H9 (cell line): ENCODE measurements around the gene C2orf92. TPM values are rescaled to one million over a fixed set of nuclear protein-coding genes. Genes with fewer than 3 reads are reported as not detected.

ENCODE experiments used
- DNase-seq: peaks from one replicate; pipeline ENCODE4 v3.0.0-alpha.2; 2017
- H2AFZ ChIP-seq: one replicate; pipeline ENCODE4 v1.6.1; 2013; ENCODE audit warnings: mild to moderate bottlenecking, low read length, control low read depth, moderate library complexity
- H2AK5ac ChIP-seq: 2 replicates; pipeline ENCODE4 v1.6.1; 2013; ENCODE audit warnings: low read length, control low read depth, mixed read lengths; ENCODE audit not compliant: insufficient read length
- H2BK120ac ChIP-seq: one replicate; pipeline ENCODE4 v1.6.1; 2013; ENCODE audit warnings: low read depth, mild to moderate bottlenecking, low read length, control low read depth, inconsistent platforms; ENCODE audit not compliant: poor library complexity, severe bottlenecking
- H2BK12ac ChIP-seq: 2 replicates; pipeline ENCODE4 v1.6.1; 2013; ENCODE audit warnings: low read length, control low read depth, mixed read lengths, low read depth; ENCODE audit not compliant: insufficient read length
- H2BK15ac ChIP-seq: 2 replicates; pipeline ENCODE4 v1.6.1; 2013; ENCODE audit warnings: low read depth, low read length, control low read depth
- H2BK20ac ChIP-seq: one replicate; pipeline ENCODE4 v1.6.1; 2013; ENCODE audit warnings: low read depth, mild to moderate bottlenecking, low read length, control low read depth, inconsistent platforms; ENCODE audit not compliant: poor library complexity, severe bottlenecking
- H2BK5ac ChIP-seq: 2 replicates; pipeline ENCODE4 v1.6.1; 2013; ENCODE audit warnings: low read length, control low read depth, mixed read lengths; ENCODE audit not compliant: insufficient read length
- H3K14ac ChIP-seq: 2 replicates; pipeline ENCODE4 v1.6.1; 2013; ENCODE audit warnings: low read length, control low read depth; ENCODE audit not compliant: insufficient read depth
- H3K18ac ChIP-seq: 2 replicates; pipeline ENCODE4 v1.6.1; 2013; ENCODE audit warnings: low read depth, mild to moderate bottlenecking, mixed read lengths, low read length, control low read depth; ENCODE audit not compliant: insufficient read length
- H3K23ac ChIP-seq: 2 replicates; pipeline ENCODE4 v1.6.1; 2013; ENCODE audit warnings: low read length, control low read depth, mixed read lengths, low read depth; ENCODE audit not compliant: insufficient read length
- H3K23me2 ChIP-seq: 2 replicates; pipeline ENCODE4 v1.6.1; 2013; ENCODE audit warnings: low read depth, mild to moderate bottlenecking, mixed read lengths, low read length, control low read depth; ENCODE audit not compliant: insufficient read length, poor library complexity, severe bottlenecking
- H3K27ac ChIP-seq: 2 replicates; pipeline ENCODE4 v1.5.1; 2013; ENCODE audit warnings: low read length, control low read depth, mixed read lengths, low read depth; ENCODE audit not compliant: insufficient read length
- H3K27me3 ChIP-seq: 2 replicates; pipeline ENCODE4 v1.6.1; 2013; ENCODE audit warnings: low read length, control low read depth, inconsistent platforms; ENCODE audit not compliant: insufficient read depth
- H3K4ac ChIP-seq: 2 replicates; pipeline ENCODE4 v1.6.1; 2013; ENCODE audit warnings: low read depth, mild to moderate bottlenecking, control low read depth, inconsistent platforms, low read length, moderate library complexity
- H3K4me1 ChIP-seq: 2 replicates; pipeline ENCODE4 v1.6.1; 2013; ENCODE audit warnings: low read length, control low read depth, inconsistent platforms; ENCODE audit not compliant: insufficient read depth
- H3K4me2 ChIP-seq: 2 replicates; pipeline ENCODE4 v1.6.1; 2013; ENCODE audit warnings: low read length, control low read depth, mixed read lengths; ENCODE audit not compliant: insufficient read length, insufficient read depth
- H3K56ac ChIP-seq: 2 replicates; pipeline ENCODE4 v1.6.1; 2013; ENCODE audit warnings: low read depth, mild to moderate bottlenecking, mixed read lengths, low read length, control low read depth; ENCODE audit not compliant: insufficient read length
- H3K79me1 ChIP-seq: 2 replicates; pipeline ENCODE4 v1.6.1; 2013; ENCODE audit warnings: low read depth, mild to moderate bottlenecking, moderate library complexity, low read length, control low read depth, inconsistent platforms; ENCODE audit not compliant: insufficient read depth, poor library complexity, severe bottlenecking
- H3K79me2 ChIP-seq: 2 replicates; pipeline ENCODE4 v1.6.1; 2013; ENCODE audit warnings: low read length, control low read depth, inconsistent platforms; ENCODE audit not compliant: insufficient read depth
- H3K9ac ChIP-seq: 2 replicates; pipeline ENCODE4 v1.6.1; 2013; ENCODE audit warnings: low read length, control low read depth, mixed read lengths; ENCODE audit not compliant: insufficient read length; ENCODE audit errors: extremely low read depth
- H3K9me3 ChIP-seq: one replicate; pipeline ENCODE4 v1.6.1; 2013; ENCODE audit warnings: low read depth, low read length, inconsistent platforms; ENCODE audit not compliant: control insufficient read depth
- H3T11ph ChIP-seq: one replicate; pipeline ENCODE4 v1.6.1; 2013; ENCODE audit warnings: mild to moderate bottlenecking, low read length, control low read depth, inconsistent platforms
- H4K20me1 ChIP-seq: one replicate; pipeline ENCODE4 v1.6.1; 2013; ENCODE audit not compliant: control insufficient read depth, insufficient read length, insufficient read depth
- H4K5ac ChIP-seq: 2 replicates; pipeline ENCODE4 v1.6.1; 2013; ENCODE audit warnings: low read depth, mild to moderate bottlenecking, mixed read lengths, low read length, control low read depth; ENCODE audit not compliant: insufficient read length
- H4K8ac ChIP-seq: replicated peaks from 2 replicates; pipeline ENCODE4 v1.6.1; 2013; ENCODE audit warnings: low read length, control low read depth, mixed read lengths, low read depth; ENCODE audit not compliant: insufficient read length
- H4K91ac ChIP-seq: 2 replicates; pipeline ENCODE4 v1.6.1; 2013; ENCODE audit warnings: low read depth, mild to moderate bottlenecking, moderate library complexity, mixed read lengths, low read length, control low read depth; ENCODE audit not compliant: insufficient read length
- H3K27ac Mint-ChIP-seq, 3 experiments: 2 replicates in 2 of 3; 3 replicates in 1 of 3; pipeline ENCODE4 v1.8.0; 2020 to 2021; ENCODE audit warnings: mixed read lengths in 3 of 3, mild to moderate bottlenecking in 1 of 3, moderate library complexity in 1 of 3
- H3K27me3 Mint-ChIP-seq: 2 replicates; pipeline ENCODE4 v1.8.0; 2021; ENCODE audit warnings: low read depth, mild to moderate bottlenecking, moderate library complexity, mixed read lengths
- H3K36me3 Mint-ChIP-seq, 3 experiments: 2 replicates in 2 of 3; 3 replicates in 1 of 3; pipeline ENCODE4 v1.8.0; 2020 to 2021; ENCODE audit warnings: low read depth in 3 of 3, mixed read lengths in 3 of 3; ENCODE audit not compliant: insufficient read depth in 1 of 3
- H3K4me1 Mint-ChIP-seq, 2 experiments: 2 replicates each; pipeline ENCODE4 v1.8.0; 2020; ENCODE audit warnings: mixed read lengths in 2 of 2
- H3K4me3 Mint-ChIP-seq, 2 experiments: 2 replicates in 1 of 2; 3 replicates in 1 of 2; pipeline ENCODE4 v1.8.0; 2020 to 2021; ENCODE audit warnings: mild to moderate bottlenecking in 2 of 2, mixed read lengths in 2 of 2, moderate library complexity in 1 of 2
- H3K9me3 Mint-ChIP-seq, 2 experiments: 2 replicates in 1 of 2; 3 replicates in 1 of 2; pipeline ENCODE4 v1.8.0; 2020; ENCODE audit warnings: mild to moderate bottlenecking in 2 of 2, mixed read lengths in 2 of 2, moderate library complexity in 1 of 2
- CTCF ChIP-seq: fragments of 200-600 bp; sonication (generic); conservative IDR thresholded peaks from 3 replicates; pipeline ENCODE4 v1.8.0; 2021; ENCODE audit warnings: antibody characterized with exemption, mild to moderate bottlenecking
- WGBS: extraction: QIAGEN DNeasy Blood & Tissue Kit; methylation state at CpG from one replicate; pipeline ENCODE4 v1.1.7; 2013; ENCODE audit warnings: missing lambda C conversion rate, low lambda C conversion rate, mixed read lengths; ENCODE audit not compliant: insufficient read length; ENCODE audit errors: extremely low coverage; 5-methylcytosine and 5-hydroxymethylcytosine counted together
- total RNA-seq: library from RNA; stranded (reverse); gene quantifications from 2 replicates; pipeline ENCODE4 v1.2.1, GENCODE V29; 2021

Gene C2orf92
- total RNA-seq, 1 experiment from 2014 or later = 7.3 TPM

GRCh38 chr2:97701851-97702465, 32.4 kb downstream of the C2orf92 start:
- no peak overlapping the region for H2BK120ac ChIP-seq
- Mint-ChIP-seq H3K36me3 (no peaks in the 10 kb centered on the region), H3K4me3 (no peak overlapping the region)

More at GRCh38 chr2:97701851-97702465, 32.4 kb downstream of the C2orf92 start:
- Histone ChIP-seq H3K9ac (no peak overlapping the region), H4K20me1 (no peaks in the 10 kb centered on the region), H3K14ac (no peak overlapping the region), H2AK5ac (no peak overlapping the region), H3K4me1 (no peaks in the 10 kb centered on the region), H2AFZ (no peak overlapping the region), H4K91ac (no peak overlapping the region), H3K9me3 (no peaks in the 10 kb centered on the region), H3K27me3 (no peaks in the 10 kb centered on the region), H3K23me2 (no peaks in the 10 kb centered on the region), H4K8ac (no peak overlapping the region), H3K18ac (no peak overlapping the region), H3K23ac (no peak overlapping the region), H3K4me2 (no peak overlapping the region), H3K79me2 (no peaks in the 10 kb centered on the region), H2BK12ac (no peak overlapping the region), H3K4ac (no peak overlapping the region), H3K56ac (no peak overlapping the region), H2BK15ac (no peak overlapping the region), H4K5ac (no peak overlapping the region), H2BK5ac (no peak overlapping the region), H3T11ph (no peak overlapping the region), H2BK20ac (no peak overlapping the region), H3K79me1 (no peaks in the 10 kb centered on the region), H3K27ac (no peak overlapping the region)
- no peak for TF ChIP-seq CTCF
- H3K27ac Mint-ChIP-seq = peak overlapping the region in 1 of 3 experiments; percentile 88; a peak in 3 of 7 replicates
- DNase-seq = peak; percentile 17
- H3K27me3 Mint-ChIP-seq = peaks cover 6% of the 10 kb centered on the region
- H3K9me3 Mint-ChIP-seq = no peaks in the 10 kb centered on the region; a peak in 2 of 5 replicates
- WGBS = no CpG with 5 or more reads among the region's 6 CpGs
- H3K4me1 Mint-ChIP-seq = peaks cover 6 to 11% of the 10 kb centered on the region in 2 experiments
